ENCODE data around the gene BAHD1. TPM values are rescaled to one million over a fixed set of nuclear protein-coding genes. Genes with fewer than 3 reads are reported as not detected.

Gene BAHD1
- total and polyA plus RNA-seq, 11 donors: 7.8 to 28.4 (median 16.1) TPM

DNA sequence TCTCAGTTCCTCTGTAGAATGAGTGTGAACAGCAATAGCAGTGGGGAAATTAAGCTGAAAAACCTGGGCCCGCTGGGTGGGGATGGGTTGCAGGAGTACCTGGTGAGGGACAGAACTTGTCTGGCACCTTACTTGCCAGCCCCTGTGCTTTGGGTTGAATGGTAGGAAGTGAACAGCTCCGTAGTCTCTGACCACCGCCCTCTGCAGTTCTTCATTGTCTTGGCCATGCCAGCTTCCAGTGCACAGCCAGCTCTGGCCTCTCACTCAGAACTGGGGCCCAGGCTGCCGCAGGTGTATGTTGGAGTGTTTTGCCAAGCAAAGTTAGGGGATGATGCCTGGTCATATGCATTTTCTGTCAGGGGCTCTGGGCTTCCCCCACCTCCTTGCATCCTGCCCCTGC lies 16.0 kb downstream of the BAHD1 start:
- peak in 3 of 4 donors; percentile 7 to 44 (median 30) for ATAC-seq
- peak overlapping the region in 5 of 12 donors; percentile 10 to 55 (median 48) for H3K27ac ChIP-seq

DNA sequence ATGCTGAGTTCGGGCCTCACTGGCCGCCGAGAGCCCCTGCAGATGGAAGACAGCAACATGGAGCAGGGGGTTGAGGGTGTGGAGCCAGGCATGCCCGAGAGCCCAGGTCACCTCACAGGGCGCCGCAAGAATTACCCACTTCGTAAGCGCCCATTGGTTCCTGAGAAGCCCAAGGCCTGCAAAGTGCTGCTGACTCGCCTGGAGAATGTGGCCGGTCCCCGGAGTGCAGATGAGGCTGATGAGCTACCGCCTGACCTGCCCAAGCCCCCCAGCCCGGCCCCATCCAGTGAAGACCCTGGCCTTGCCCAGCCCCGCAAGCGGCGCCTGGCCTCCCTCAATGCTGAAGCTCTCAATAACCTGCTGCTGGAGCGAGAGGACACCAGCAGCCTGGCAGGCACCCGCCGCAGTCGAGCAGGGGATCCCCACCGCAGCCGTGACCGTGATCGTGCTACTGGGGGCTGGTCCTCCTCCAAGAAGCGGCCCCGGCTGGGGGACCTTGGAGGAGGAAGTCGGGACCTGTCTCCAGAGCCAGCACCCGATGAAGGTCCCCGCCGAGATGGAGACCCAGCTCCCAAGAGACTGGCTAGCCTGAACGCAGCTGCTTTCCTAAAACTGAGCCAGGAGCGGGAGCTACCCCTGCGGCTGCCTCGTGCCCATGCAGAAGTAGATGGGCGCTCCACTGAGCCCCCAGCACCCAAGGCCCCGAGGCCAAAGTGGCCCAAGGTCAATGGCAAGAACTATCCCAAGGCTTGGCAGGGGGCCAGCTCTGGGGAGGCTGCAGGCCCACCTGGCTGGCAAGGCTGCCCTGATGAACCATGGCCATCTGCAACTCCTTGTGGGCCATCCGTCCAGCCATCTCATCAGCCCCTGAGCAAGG lies 18.0 kb downstream of the BAHD1 start:
- intact Hi-C loops (cut with DNase I): no loop called here
- Histone ChIP-seq H3K4me1 (peaks cover 4 to 38% (median 33%) of the 10 kb centered on the region in 12 donors), H3K27me3 (no peaks in the 10 kb centered on the region), H3K4me3 (no peak overlapping the region), H3K27ac (no peak overlapping the region), H3K36me3 (peaks cover 0 to 52% (median 44%) of the 10 kb centered on the region in 9 donors), H3K9me3 (no peaks in the 10 kb centered on the region)
- no peak for ATAC-seq
- WGBS, 4 donors: 94 to 97% (median 96%) methylated on average over 21 to 37 of the region's 37 CpGs
- no peak for DNase-seq
- TF ChIP-seq CTCF (IDR thresholded peaks at IDR 0.05): no peak
- no peak for TF ChIP-seq POLR2A (IDR thresholded peaks at IDR 0.05)

More for the DNA sequence above, 16.0 kb downstream of the BAHD1 start:
- DNase-seq: no peak
- Histone ChIP-seq H3K27me3 (no peaks in the 10 kb centered on the region), H3K4me1 (peaks cover 4 to 55% (median 45%) of the 10 kb centered on the region in 12 donors), H3K9me3 (no peaks in the 10 kb centered on the region), H3K4me3 (no peak overlapping the region), H3K36me3 (peaks cover 0 to 33% (median 26%) of the 10 kb centered on the region in 9 donors)
- TF ChIP-seq CTCF (IDR thresholded peaks at IDR 0.05): no peak
- no peak for TF ChIP-seq POLR2A (IDR thresholded peaks at IDR 0.05)
- intact Hi-C loops (cut with DNase I): no loop called here
- WGBS, 4 donors: 52 to 58% (median 54%) methylated on average over 4 of the region's 4 CpGs

DNA sequence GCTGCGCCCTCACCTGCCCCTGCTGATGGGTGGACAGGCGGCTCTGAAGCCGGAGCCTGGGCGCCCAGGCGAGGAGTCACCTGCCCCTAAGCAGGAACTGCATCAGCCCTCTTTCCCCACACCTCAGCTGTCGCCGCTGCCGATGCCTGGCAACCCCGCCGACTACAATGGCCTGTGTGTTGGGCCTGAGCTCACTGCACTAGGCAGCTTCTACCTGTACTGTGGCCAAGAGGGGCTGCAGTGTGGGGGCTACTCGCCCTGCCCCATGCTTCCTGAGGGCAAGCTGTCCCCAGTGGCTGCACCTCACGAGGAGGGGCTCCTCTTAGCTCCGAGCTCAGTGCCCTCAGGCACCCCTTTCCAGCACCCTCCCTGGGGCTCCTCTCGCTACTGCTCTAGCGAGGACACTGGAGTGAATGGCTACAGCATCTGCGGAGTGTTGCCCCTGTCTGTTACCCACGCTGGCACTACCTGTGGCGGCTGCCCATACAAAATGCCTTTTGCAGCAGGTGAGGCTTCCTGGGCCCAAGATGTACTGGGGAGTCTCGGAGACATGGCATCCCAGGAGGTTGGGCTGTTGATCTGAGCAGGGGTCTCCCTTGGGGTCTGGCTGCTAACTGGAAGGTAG lies 18.8 kb downstream of the BAHD1 start:
- 88 to 98% (median 95%) methylated on average over 11 to 19 of the region's 19 CpGs for WGBS, 4 donors
- no peaks in the 10 kb centered on the region for H3K27me3 ChIP-seq
- H3K4me1 ChIP-seq: peaks cover 4 to 31% (median 25%) of the 10 kb centered on the region in 12 donors
- DNase-seq (no peak), ATAC-seq (no peak)
- no peak overlapping the region for H3K4me3 ChIP-seq
- H3K27ac ChIP-seq: no peak overlapping the region
- peaks cover 0 to 60% (median 52%) of the 10 kb centered on the region in 9 donors for H3K36me3 ChIP-seq
- H3K9me3 ChIP-seq: no peaks in the 10 kb centered on the region
- TF ChIP-seq CTCF (IDR thresholded peaks at IDR 0.05): no peak
- intact Hi-C loops (cut with DNase I): loop anchor here in 1 of 10 donors (10.0 kb wide), 1 partner anchor 645 kb away; no protein-coding TSS in a partner anchor

- 88 to 100% (median 94%) methylated on average over 2 of the region's 2 CpGs for WGBS, 4 donors
- H3K27me3 ChIP-seq: no peaks in the 10 kb centered on the region
- ATAC-seq (no peak), DNase-seq (no peak)
- no peak overlapping the region for H3K4me3 ChIP-seq
- no peak overlapping the region for H3K27ac ChIP-seq
- H3K36me3 ChIP-seq: peaks cover 0 to 69% (median 61%) of the 10 kb centered on the region in 9 donors
- peaks cover 3 to 22% (median 17%) of the 10 kb centered on the region in 12 donors for H3K4me1 ChIP-seq
- no peaks in the 10 kb centered on the region for H3K9me3 ChIP-seq
- intact Hi-C loops (cut with DNase I): loop anchor here in 1 of 10 donors (10.0 kb wide), 1 partner anchor 644 kb away; no protein-coding TSS in a partner anchor
- no peak for TF ChIP-seq CTCF (IDR thresholded peaks at IDR 0.05)
- no peak for TF ChIP-seq POLR2A (IDR thresholded peaks at IDR 0.05)
These were observed 19.7 kb downstream of the BAHD1 start for GRCh38 chr15:40460404-40460803.
